HG02938 (cell line): ENCODE data around the gene RBPMS2.

ENCODE experiments used
- ATAC-seq: cut with Tn5 transposase; IDR thresholded peaks from one replicate; pipeline ENCODE4 v1.9.1; 2021; ENCODE audit warnings: mild to moderate bottlenecking, moderate library complexity; ENCODE audit not compliant: unreplicated experiment

RBPMS2 gene

DNA sequence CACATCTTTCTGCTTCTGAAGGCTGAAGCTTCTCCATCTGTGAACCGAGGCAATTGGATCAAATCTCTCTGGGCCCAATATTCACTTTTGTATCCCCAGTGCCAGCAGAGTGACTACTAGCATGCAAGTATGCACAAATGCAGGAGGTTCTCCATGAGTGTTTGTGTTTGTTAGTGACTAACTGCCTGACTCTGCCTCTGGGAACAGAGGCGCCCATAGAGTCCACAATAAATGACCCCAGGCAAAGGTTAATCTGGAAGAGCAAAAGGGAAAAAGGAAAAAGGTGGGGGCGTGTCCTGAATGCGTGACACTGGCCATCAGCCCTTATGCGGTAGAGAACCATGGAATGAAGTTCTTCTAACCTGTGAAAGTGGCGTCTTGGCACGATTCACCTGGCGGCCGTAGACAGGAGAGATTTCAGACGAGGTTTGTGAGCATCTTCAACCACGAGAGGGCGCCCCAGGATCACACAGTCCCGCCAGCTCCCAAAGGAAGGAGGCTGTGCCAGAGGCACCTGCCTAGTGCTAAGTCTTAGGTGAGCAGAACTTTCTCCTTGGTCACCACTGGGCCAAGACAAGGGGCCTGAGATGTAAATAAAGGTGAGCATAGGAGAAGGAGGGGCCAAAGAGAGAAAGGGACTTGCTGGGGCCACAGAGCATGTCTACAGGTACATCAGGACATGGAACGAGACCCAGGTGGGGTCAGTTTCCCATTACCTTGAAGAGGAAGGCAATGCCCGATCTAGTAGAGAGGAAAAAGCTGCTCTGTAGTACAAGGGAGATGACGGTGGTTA is 44.2 kb downstream of the RBPMS2 start:
- no peak for ATAC-seq

DNA sequence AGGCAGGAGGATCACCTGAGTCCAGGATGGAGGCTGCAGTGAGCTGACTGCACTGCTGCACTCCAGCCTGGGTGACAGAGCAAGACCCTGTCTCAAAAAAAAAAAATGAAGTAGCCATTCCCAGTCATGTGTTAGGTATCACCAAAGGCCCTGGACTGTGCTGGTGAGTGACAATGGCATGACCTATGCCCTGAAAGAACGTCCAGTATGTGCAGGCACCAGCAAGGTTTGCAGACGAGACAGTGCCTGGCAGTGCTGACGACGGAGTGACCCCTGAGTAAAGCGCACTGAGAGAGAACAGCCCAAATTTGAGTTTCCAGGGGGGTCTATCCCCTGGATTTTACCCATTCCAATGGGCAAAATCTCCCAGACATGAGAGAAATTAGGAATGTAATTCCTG is 45.2 kb downstream of the RBPMS2 start:
- ATAC-seq = no peak

GRCh38 chr15:64720188-64720587 is 55.2 kb downstream of the RBPMS2 start:
- no peak for ATAC-seq

DNA sequence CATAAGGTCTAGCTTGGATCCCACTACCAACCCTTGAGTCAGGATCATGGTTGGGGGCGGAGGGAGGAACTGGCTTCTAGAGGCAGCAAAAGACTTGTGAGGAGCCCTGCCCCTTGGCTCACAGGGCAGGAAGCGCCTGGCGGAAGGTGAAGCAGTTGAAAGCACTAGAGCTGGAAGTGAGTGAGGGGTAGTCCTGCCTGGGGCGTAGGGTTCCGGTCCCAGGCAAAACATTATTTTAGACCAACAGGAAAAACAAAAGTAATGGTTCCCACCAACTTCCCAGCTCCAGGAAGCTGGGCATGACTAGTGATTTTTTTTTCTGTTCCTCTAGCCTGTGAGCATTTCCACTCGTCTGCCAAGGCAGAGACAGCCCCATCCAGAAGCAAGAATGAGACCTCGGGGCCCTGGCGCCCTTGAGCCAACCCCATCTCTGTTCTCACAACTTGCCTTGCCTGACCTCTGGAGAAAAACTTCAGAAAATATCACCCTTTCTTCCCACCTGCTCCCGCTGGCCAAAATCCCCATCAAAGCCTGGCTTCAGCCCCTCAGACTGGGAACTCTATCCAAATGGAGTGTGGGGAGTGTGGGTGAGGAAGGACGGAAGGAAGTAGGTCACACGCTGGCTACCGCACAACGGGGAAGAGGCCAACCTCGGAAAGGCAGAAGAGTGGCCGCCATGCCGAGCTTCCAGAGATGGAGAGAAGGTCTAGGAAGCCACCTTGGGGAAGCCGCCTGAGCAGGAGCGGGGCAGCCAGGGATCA is 57.5 kb downstream of the RBPMS2 start:
- ATAC-seq = no peak

DNA sequence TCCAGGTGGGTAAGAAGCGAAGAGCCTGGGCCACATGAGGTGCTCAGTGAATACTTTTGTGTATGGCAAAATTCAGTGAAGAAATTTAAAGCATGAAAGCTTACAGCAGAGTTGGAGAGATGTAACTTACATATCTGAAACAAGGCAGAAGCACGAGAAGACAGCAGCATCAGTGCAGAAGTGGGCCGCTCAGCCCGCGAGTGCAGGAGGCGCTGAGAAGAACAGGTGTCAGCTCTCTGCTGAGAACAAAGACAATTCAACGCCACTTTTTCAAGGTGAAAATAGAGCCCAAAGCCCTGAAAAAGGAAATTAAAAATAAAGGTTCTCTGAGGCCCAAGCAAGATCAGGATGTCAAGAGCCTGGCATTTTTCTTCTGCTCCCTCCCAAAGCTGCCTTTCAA is 58.3 kb downstream of the RBPMS2 start:
- ATAC-seq = no peak

GRCh38 chr15:64716452-64716851 is 58.9 kb downstream of the RBPMS2 start:
- no peak for ATAC-seq

- ATAC-seq = no peak
Measured at GRCh38 chr15:64713592-64713991, 61.8 kb downstream of the RBPMS2 start.

- ATAC-seq = no peak
Measured at GRCh38 chr15:64712353-64712752, 63.0 kb downstream of the RBPMS2 start.

- ATAC-seq = no peak
Measured at GRCh38 chr15:64710676-64711428, 64.5 kb downstream of the RBPMS2 start.

GRCh38 chr15:64706011-64706911 is 69.1 kb downstream of the RBPMS2 start:
- no peak for ATAC-seq

- ATAC-seq = no peak
Measured at GRCh38 chr15:64705006-64705405, 70.4 kb downstream of the RBPMS2 start.

GRCh38 chr15:64703632-64703959 is 71.8 kb downstream of the RBPMS2 start:
- ATAC-seq = no peak

- ATAC-seq = peak; percentile 51
Measured at GRCh38 chr15:64702816-64703631, 72.4 kb downstream of the RBPMS2 start.

GRCh38 chr15:64701482-64702184 is 73.8 kb downstream of the RBPMS2 start:
- no peak for ATAC-seq

DNA sequence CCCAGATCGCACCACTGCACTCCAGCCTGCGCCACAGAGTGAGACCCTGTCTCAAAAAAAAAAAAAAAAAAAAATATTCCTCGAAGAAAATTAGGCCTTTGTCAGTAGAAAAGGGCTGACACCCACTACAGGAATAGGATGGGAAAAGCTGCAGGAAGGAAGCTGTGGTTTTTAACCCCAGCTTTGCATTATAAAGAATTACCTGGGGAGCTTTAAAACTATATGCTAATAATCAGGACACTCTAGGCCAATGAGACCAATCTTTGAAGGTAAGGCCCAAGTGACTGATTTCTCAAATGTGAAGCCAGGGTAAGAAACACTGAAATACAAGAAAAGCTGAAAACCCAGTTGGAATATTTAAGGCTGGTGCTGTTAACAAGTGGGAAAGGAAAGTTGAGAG is 74.3 kb downstream of the RBPMS2 start:
- ATAC-seq = no peak

DNA sequence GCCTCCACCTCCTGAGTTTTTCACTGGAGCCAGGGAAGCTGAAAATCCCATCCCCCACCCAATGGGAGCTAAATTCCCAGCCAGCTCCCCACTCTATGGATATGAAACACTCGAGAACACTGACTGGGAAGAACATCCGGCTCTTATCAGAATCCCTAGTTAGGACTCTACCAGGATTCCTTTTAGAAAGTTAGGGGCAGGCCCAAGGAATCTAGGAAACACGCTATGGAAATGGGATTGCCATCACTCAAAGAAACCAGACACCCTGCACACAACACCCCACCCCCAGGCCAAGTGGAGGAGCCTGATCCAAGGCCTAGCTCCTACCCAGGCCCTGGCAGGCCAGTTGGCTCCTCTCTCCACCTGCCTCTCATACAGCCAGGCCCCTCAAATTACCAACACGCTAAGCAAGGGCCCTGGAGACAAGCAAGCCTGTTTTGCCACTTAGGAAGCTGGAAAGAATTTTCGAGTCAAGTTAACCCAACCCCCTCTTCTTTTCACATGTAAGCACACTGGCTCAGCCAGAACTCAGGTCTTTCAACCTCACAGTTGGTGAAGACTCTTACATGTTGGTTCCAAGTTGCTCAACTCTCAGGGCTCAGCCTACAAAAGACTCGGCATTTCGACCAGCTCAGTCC is 75.5 kb downstream of the RBPMS2 start:
- ATAC-seq = no peak

DNA sequence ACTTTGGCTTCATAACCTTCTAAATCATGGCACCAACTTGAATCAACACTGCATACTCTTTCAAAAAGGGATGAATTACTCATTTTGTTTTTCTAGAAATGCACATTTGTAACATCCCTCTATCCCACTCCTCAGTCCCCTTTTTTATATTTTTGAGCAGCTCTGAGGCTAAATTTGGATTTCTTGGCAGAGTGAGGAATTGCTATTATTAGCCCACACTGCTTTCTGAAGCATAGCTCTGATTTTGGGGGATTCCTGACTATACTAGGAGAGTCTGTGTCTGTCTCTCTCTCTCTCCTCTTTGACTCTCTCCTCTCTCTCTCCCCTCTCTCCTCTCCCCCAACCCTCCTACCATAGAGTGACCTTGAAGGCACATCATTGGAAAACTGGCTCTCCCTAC is 76.6 kb downstream of the RBPMS2 start:
- ATAC-seq = no peak

DNA sequence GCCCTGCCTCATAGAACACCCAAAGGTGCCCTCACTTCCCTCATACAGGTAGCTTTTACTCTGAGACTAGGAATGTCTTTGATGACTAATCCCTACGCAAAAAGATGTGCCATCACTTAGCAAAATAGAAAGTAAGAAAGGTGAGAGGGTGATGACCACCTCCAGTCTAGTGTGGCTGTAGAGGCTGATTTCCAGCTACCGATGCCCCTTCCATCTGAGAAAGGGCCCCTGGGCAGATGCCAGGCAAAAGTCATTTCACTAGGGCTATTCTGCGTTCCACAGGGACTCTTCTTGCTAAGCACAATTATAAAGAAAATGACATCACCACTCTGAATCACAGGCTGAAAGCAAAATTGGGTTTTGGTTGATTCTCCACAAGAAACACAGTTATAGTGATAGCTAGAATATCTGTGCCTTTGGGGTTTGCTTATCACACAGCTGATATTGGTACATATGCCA is 77.4 kb downstream of the RBPMS2 start:
- ATAC-seq = no peak

- ATAC-seq = no peak
Measured at GRCh38 chr15:64696481-64696880, 78.9 kb downstream of the RBPMS2 start.
